Caki2 (cell line): ENCODE data around the gene RIT2. TPM values are rescaled to one million over a fixed set of nuclear protein-coding genes. Genes with fewer than 3 reads are reported as not detected.

Source experiments
- DNase-seq: peaks from one replicate; pipeline ENCODE4 v3.0.0-alpha.2; 2015; ENCODE audit warnings: low read depth
- in situ Hi-C: cut with HindIII; loops from 2 replicates; pipeline ENCODE4 v1.10.0; 2016; ENCODE audit warnings: low sequenced_read_pairs, low pct_unique_long_range_greater_than_20kb, mixed read lengths
- total RNA-seq: library from RNA; depleted of rRNA; stranded (reverse); fragments of >200 nt; shearing (Covaris generic); gene quantifications from 2 replicates; pipeline ENCODE4 v1.2.3, GENCODE V29; 2014; ENCODE audit warnings: low replicate concordance; rRNA removed

RIT2 gene
- total RNA-seq: not detected in 2 replicates

DNA sequence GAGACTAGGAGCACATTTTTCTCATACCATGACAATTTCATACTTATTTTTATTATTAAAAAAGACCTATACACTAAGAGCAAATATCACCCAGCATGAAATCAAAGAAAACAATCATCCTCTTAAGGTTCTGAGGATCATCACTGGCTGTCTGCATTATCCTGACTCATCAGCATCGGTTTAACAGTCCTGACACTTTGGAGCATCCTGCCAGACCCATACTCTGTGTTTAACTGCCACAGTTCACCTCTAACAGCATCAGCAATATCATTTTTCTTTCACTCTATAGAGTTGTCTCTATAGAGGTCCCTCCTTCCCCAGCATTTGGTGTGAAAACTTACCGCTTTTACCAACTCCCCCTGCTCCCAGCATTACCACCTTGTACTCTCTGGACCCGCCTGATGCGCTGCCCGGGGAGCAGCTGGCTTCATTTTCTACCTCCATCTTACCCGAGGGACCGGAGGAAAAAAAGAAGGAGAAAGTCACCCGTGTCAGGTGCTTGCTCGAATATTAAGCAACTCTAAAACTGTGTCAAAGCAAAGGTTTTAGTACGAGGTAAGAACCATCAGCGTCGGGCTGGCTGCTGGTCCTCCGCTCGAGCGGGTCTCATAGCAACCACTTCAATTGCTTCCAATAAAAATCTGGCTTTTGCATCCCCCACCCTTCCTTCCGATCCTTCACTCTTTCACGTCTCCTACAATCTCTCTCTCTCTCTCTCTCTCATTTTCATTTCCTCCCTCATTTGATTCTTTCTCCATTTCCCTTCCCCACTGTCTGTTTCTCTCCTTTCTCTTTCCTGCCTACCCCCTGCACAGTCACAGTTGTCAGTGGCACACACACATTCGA is at the start of gene RIT2:
Gene RIT2, minus strand, starts transcription at position 610 of the 846 bp plus-strand sequence.
- in situ Hi-C loops: no loop called here
- no peak for DNase-seq

DNA sequence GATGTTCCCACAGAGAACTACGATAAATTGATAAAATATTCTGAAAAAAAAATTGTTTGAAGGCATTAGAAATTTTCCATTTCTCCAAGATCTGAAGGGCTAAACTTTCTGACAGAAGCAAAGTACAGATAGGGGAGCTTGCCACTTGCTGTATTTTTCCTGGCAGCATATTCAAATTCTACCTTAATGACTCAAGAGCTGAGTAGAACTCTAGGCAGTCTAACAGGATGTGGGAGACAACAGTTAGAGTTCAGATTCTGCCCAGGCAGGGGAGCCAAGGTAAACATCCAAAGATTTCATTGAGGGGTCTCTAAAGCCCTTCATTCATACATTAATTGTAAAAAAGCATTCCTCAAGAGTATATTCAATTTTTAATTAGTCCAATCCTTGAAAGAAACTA is 46.0 kb upstream of the RIT2 start:
- DNase-seq: no peak
- in situ Hi-C loops: no loop called here

DNA sequence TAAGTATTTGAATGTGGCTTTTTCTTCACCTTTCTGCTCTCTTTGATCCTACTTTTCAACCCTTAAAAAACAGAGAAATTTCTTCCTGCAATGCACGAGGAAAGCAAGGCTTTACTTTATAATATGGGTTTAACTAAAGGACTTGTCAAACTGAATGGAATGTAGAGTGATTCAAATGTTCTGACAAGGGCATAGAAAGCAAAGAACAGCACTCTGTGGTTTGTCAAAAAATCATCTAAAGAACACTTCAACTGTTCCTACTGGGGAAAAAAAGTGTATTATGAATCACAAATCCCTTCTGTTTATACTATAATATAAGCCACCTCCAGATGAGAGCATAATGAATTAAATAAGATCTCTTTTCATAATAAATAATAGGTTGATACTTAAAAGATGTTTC is 45.0 kb upstream of the RIT2 start:
- DNase-seq: no peak
- in situ Hi-C loops: no loop called here

- DNase-seq: no peak
- in situ Hi-C loops: no loop called here
These were observed 44.4 kb upstream of the RIT2 start for GRCh38 chr18:43159926-43160325.

GRCh38 chr18:43159086-43159770 is 43.7 kb upstream of the RIT2 start:
- in situ Hi-C loops: no loop called here
- DNase-seq: no peak

- in situ Hi-C loops: no loop called here
- DNase-seq: no peak
These were observed 42.9 kb upstream of the RIT2 start for GRCh38 chr18:43158381-43158780.

- in situ Hi-C loops: no loop called here
- no peak for DNase-seq
These were observed 40.4 kb upstream of the RIT2 start for GRCh38 chr18:43155842-43156241.

- DNase-seq: no peak
- in situ Hi-C loops: no loop called here
These were observed 32.7 kb upstream of the RIT2 start for GRCh38 chr18:43148231-43148630.

DNA sequence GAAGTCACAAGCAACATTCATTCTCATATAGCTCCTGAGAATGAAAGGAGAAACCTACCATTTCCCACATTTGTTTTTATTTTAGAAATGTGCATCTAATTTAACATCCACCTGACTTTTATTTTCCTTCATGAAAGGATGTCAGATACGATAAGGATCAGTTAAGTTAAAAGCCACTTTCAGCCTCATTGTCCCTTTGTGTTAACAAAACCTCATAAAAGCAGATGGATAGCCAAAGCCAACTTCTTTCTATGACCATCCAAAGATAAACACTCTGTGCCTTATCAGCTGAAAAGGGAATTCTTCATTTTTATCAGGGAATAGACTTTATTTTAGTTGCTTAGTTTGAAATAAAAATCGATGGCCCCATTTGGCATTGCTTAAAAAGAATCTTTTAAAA is 25.7 kb upstream of the RIT2 start:
- in situ Hi-C loops: no loop called here
- DNase-seq: no peak

DNA sequence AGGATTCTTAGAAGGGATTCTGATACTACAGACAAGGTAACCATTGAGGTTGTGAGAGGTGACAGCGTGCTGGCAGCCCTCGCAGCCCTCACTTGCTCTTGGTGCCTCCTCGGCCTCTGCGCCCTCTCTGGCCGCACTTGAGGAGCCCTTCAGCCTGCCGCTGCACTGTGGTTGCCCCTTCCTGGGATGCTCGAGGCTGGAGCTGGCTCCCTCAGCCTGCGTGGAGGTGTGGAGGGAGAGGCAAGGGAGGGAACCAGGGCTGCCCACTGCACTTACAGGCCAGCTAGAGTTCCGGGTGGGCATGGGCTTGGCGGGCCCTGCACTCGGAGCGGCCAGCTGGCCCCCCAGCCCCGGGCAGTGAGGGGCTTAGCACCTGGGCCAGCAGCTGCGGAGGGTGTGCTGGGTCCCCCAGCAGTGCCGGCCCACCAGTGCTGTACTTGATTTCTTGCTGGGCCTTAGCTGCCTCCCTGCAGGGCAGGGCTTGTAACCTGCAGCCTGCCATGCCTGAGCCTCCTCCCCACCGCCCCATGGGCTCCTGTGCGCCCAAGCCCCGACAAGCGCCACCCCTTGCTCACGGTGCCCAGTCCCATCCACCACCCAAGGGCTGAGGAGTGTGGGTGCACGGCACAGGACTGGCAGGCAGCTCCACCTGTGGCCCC is 23.9 kb upstream of the RIT2 start:
- no peak for DNase-seq
- in situ Hi-C loops: no loop called here

DNA sequence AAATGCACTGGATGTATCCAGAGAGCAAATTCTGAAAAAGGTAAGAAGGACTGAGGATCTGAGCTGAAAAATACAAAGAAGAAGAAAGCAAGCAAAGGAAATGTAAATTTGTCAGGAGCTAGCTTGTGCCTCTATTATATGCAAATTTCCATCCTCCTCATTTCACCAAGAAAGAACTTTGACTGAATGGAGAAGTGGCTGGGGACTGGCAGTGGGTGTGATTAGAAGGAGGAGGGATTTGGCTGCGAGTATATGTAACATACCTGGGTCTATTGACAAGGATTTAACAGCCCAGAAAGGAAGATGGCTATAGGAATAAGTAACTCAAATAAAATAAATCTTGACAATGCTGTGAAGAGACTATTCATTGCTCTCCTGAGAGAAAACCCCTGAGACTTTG is 19.4 kb upstream of the RIT2 start:
- DNase-seq: no peak
- in situ Hi-C loops: no loop called here

GRCh38 chr18:43130716-43131260 is 15.3 kb upstream of the RIT2 start:
- in situ Hi-C loops: no loop called here
- DNase-seq: no peak

GRCh38 chr18:43129946-43130524 is 14.6 kb upstream of the RIT2 start:
- in situ Hi-C loops: no loop called here

DNA sequence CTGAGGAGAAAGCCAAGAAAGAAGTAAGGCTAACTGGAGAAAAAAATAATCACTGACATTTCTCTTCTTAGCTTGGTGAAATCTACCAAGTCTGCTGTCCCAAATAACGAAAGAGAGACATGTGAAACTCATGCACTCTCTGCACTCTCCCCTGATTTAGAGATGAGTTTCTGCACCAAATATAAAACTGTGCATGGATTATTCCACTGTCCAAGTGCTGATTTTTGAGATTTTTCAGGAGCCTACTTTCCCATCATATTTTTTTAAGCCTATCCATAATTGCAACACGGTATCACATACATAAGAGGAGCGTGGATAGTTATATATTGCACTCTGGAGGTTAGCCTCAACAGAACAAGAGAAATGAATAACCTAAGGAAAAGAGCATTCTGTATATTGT is 10.0 kb upstream of the RIT2 start:
- in situ Hi-C loops: no loop called here
- no peak for DNase-seq

More at GRCh38 chr18:43129946-43130524, 14.6 kb upstream of the RIT2 start:
- DNase-seq: no peak

DNA sequence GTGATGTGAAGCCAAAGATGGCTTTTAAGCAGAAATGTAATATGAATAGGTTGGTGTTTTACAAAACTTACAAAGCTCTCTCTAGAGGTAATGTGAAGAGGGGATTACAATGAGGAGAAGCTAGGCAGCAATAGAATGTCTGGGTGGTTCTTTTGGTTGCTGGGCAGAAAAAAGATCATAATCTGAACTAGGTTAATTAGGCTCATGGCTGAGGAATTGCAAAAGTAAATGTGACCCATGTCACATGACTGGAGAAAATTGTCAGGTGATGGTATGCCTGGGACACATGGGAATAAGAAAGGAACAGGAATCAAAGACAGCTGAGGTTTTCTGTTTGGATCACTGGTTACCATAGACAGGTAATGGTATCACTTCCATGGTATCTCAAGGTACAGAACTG is 7.5 kb upstream of the RIT2 start:
- in situ Hi-C loops: no loop called here
- DNase-seq: no peak

DNA sequence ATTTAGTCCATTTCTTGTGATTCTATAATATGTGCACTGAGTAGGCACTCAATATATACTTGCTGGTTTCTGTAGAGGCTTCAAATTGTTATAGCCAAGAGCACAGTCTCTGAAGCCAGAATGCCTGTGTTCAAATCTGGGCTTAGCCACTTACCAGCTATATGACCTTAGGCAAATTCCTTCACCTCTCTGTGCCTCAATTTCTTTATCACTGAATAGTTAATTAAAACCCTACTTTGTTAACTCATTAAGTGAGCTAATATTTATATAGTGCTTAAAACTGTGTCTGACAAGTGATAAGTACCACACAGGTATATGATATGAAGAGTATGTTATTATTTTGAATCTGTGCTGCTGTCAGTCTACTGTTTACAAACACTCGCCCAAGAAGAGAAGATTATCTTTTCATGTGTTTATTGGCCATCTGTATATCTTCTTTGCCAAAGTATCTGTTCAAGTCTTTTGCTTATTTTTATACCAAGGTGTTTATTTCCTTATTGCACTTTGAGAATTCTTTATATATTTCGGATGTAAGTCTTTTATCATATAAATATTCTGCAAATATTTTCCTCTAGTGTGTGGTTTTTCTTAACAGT is 1.3 kb upstream of the RIT2 start:
- DNase-seq: no peak
- in situ Hi-C loops: no loop called here

DNA sequence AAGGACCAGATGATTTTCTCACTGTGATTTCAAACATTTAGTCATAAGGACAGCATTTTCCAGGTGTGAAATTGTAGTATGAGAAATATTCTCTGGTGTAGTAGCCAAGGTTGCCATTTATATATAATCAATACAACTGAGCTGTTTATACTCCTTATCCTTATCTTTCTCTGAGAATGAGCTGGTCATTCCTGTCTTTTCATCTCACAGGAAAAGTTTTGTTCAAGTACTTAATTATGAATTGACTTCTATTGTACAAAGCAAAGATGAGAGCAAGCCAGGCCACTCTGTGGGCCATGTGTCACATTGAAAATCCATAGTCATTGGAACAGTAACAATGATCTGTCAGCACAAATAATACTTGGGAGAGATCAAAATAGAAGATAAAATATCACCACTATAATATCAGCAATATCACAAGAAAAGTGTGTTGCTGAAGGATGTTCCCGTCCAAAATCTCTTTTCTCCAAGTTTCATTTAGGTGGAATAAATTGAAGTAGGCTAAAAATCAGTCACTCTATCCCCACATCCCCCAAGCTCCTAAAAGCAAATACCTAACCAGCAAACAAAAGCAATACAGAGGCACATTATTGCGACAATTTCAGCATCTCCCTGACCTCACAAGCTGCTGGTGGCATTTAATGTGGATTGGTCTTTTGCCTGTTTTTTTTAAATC is 2.1 kb downstream of the RIT2 start:
- no peak for DNase-seq
- in situ Hi-C loops: no loop called here

DNA sequence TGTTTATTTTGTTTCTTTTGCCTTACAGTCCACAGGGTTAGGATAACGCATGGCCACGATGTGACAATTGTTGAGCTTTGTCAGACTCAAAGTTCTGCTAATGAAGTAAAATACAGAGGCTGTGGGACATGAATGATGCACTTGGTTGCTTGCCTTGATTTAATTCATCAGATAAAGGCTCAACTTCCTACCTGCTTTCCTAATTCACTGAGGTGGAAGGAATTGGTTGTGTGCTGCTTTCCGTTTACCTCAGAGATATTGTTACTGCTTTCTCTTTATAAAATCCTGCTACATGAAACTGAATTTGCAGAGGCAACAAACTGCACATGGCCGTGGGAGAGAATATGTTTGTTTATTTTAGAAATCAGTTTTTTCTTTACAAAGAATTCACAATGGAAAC is 6.6 kb downstream of the RIT2 start:
- DNase-seq: no peak
- in situ Hi-C loops: no loop called here
